ENCODE results near the gene BBIP1.
A peak's percentile ranks its signal among the peaks of the same experiment; 100 is the strongest.

The BBIP1 gene

DNA sequence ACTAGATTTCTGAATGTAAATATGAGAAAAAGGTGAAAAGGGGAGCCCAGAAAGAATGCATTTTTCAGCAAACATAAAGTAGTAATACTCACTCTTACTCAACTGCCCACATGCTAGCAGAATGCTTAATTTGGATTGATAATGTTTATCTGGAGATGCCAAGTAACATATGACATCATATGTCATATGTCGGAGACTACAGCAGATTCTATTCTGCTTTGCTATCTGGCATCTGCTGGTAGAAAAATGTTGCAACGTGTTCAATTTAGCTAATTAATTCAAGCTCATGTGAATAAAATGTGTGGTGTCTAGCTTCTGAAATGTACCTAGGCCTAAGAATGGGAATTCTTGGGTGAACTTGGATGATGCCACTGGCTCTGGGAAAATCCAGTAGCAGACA lies 4.5 kb downstream of the BBIP1 start:
- Mint-ChIP-seq H3K27me3 (no peaks in the 10 kb centered on the region), H3K27ac (no peak overlapping the region), H3K4me1 (ENCODE audit: low read depth) (peaks cover 15% of the 10 kb centered on the region), H3K4me3 (no peak overlapping the region), H3K36me3 (ENCODE audit: low read depth) (peaks cover 22% of the 10 kb centered on the region), H3K9me3 (no peaks in the 10 kb centered on the region)

- Mint-ChIP-seq H3K4me3 (no peak overlapping the region), H3K27me3 (no peaks in the 10 kb centered on the region), H3K36me3 (ENCODE audit: low read depth) (peaks cover 28% of the 10 kb centered on the region), H3K4me1 (ENCODE audit: low read depth) (peaks cover 14% of the 10 kb centered on the region), H3K27ac (no peak overlapping the region), H3K9me3 (no peaks in the 10 kb centered on the region)
Measured at GRCh38 chr10:110912374-110912773, 6.6 kb downstream of the BBIP1 start.

GRCh38 chr10:110910138-110910537 lies 8.8 kb downstream of the BBIP1 start:
- H3K27me3 Mint-ChIP-seq, result no peaks in the 10 kb centered on the region
- no peak overlapping the region for H3K27ac Mint-ChIP-seq
- no peaks in the 10 kb centered on the region for H3K9me3 Mint-ChIP-seq
- H3K36me3 Mint-ChIP-seq (ENCODE audit: low read depth), result peaks cover 16% of the 10 kb centered on the region
- no peak overlapping the region for H3K4me3 Mint-ChIP-seq
- H3K4me1 Mint-ChIP-seq (ENCODE audit: low read depth), result peaks cover 7% of the 10 kb centered on the region

DNA sequence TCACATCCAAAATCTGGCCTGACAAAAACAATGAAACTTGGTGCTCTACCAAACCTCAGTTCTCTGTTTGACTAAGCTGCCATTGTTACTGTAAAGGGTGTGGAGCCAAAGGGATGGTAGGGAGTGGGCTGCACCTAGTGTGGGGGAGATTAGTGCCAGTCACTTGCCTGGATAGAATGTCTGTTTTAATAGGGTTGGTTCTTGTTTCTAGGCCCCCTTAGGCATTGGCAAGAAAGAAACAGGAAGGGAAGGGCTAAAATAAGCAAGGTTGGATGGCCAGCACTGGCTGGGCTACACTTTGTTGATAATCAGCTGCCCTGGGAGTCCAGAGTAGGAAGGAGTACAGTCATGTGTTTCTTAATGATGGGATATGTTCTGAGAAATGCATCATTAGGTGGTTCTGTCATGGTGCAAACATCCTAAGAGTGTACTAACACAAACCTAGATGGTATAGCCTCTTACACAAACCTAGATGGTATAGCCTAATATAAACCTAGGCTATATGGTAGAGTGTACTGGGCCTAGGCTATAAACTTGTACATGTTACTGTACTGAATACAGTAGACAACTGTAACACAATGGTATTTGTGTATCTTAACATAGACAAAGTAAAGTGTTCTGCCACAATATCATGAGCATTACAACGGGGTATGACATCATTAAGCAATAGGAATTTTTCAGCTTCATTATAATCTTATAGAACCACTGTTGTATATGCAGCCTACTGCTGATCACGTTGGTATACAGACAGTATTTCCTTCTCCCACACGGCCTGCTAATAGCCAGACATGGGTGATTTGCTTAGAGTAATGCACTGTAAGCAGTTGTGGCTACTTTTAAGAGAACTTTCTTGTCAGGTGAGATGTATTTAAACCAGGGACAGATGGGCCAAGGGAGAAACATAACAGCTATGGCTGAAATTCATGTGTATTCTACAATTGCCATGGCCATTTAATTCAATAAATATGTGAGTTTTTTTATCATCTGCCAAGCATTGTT lies 15.4 kb downstream of the BBIP1 start:
- Mint-ChIP-seq H3K27me3 (no peaks in the 10 kb centered on the region), H3K4me3 (no peak overlapping the region), H3K4me1 (ENCODE audit: low read depth) (peaks cover 37% of the 10 kb centered on the region), H3K9me3 (no peaks in the 10 kb centered on the region), H3K36me3 (ENCODE audit: low read depth) (peaks cover 44% of the 10 kb centered on the region), H3K27ac (peak overlapping the region; percentile 88)

DNA sequence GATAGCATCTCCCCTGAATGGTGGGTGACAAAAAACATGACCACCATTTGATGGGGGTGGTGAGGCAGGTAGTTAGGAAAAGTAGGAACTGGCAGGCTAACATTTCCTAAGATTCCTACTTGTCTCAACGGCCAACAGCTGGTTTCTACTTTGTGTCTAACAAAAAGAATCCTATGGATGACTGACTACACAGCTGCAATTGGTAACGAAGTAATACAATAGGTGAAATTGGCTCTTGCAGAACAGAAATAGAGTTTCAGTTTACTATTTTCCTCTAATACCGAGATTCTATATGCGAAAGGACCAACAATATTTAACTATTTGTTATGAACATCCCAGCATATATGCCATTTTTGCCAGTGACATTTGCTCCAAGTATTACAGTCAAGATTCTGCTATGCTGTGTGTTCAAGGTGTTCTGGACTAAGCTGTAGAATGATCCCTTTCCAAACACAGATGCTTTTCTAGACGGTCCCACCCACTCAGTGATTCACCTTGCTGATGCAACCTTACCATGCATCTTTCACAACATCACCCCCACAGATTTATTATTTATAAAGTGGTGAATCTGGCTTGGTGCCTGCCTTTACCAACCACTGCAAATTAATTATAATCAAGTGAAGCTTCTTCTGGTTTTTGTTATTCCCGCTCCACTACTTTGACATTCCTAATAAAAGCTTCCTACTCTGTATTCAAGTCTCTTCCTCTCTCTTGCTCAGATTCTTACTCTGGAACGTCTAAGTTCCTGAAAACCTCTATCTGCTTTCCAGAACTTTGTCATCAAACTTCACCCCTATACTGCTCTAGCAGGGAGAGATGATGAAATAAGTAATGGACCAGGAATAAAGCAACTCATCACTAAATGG lies 16.8 kb downstream of the BBIP1 start:
- H3K27me3 Mint-ChIP-seq, result no peaks in the 10 kb centered on the region
- H3K36me3 Mint-ChIP-seq (ENCODE audit: low read depth), result peaks cover 40% of the 10 kb centered on the region
- H3K27ac Mint-ChIP-seq, result peak overlapping the region; percentile 88
- H3K4me1 Mint-ChIP-seq (ENCODE audit: low read depth), result peaks cover 43% of the 10 kb centered on the region
- H3K4me3 Mint-ChIP-seq, result peak overlapping the region; percentile 18
- no peaks in the 10 kb centered on the region for H3K9me3 Mint-ChIP-seq

- no peaks in the 10 kb centered on the region for H3K27me3 Mint-ChIP-seq
- H3K9me3 Mint-ChIP-seq, result no peaks in the 10 kb centered on the region
- peaks cover 52% of the 10 kb centered on the region for H3K4me1 Mint-ChIP-seq (ENCODE audit: low read depth)
- H3K36me3 Mint-ChIP-seq (ENCODE audit: low read depth), result peaks cover 46% of the 10 kb centered on the region
- H3K4me3 Mint-ChIP-seq, result no peak overlapping the region
- H3K27ac Mint-ChIP-seq, result peak overlapping the region; percentile 61
Measured at GRCh38 chr10:110900983-110901382, 18.0 kb downstream of the BBIP1 start.

- H3K36me3 Mint-ChIP-seq (ENCODE audit: low read depth), result peaks cover 45% of the 10 kb centered on the region
- peaks cover 53% of the 10 kb centered on the region for H3K4me1 Mint-ChIP-seq (ENCODE audit: low read depth)
- peak overlapping the region; percentile 14 for H3K27ac Mint-ChIP-seq
- H3K9me3 Mint-ChIP-seq, result no peaks in the 10 kb centered on the region
- no peak overlapping the region for H3K4me3 Mint-ChIP-seq
- no peaks in the 10 kb centered on the region for H3K27me3 Mint-ChIP-seq
Measured at GRCh38 chr10:110898391-110898790, 20.6 kb downstream of the BBIP1 start.

- Mint-ChIP-seq H3K36me3 (ENCODE audit: low read depth) (peaks cover 42% of the 10 kb centered on the region), H3K4me1 (ENCODE audit: low read depth) (peaks cover 44% of the 10 kb centered on the region), H3K27ac (peak overlapping the region; percentile 57), H3K4me3 (no peak overlapping the region), H3K9me3 (no peaks in the 10 kb centered on the region), H3K27me3 (no peaks in the 10 kb centered on the region)
Measured at GRCh38 chr10:110897184-110897583, 21.8 kb downstream of the BBIP1 start.

GRCh38 chr10:110893559-110894179 lies 25.3 kb downstream of the BBIP1 start:
- Mint-ChIP-seq H3K27ac (peak overlapping the region; percentile 29), H3K9me3 (no peaks in the 10 kb centered on the region), H3K27me3 (no peaks in the 10 kb centered on the region), H3K4me3 (no peak overlapping the region), H3K36me3 (ENCODE audit: low read depth) (peaks cover 35% of the 10 kb centered on the region), H3K4me1 (ENCODE audit: low read depth) (peaks cover 47% of the 10 kb centered on the region)

GRCh38 chr10:110892602-110893288 lies 26.2 kb downstream of the BBIP1 start:
- H3K36me3 Mint-ChIP-seq (ENCODE audit: low read depth), result peaks cover 38% of the 10 kb centered on the region
- H3K27me3 Mint-ChIP-seq, result no peaks in the 10 kb centered on the region
- peaks cover 43% of the 10 kb centered on the region for H3K4me1 Mint-ChIP-seq (ENCODE audit: low read depth)
- H3K9me3 Mint-ChIP-seq, result no peaks in the 10 kb centered on the region
- no peak overlapping the region for H3K4me3 Mint-ChIP-seq
- H3K27ac Mint-ChIP-seq, result no peak overlapping the region

- H3K9me3 Mint-ChIP-seq, result no peaks in the 10 kb centered on the region
- H3K4me3 Mint-ChIP-seq, result no peak overlapping the region
- H3K27ac Mint-ChIP-seq, result peak overlapping the region; percentile 79
- H3K36me3 Mint-ChIP-seq (ENCODE audit: low read depth), result peaks cover 54% of the 10 kb centered on the region
- H3K4me1 Mint-ChIP-seq (ENCODE audit: low read depth), result peaks cover 58% of the 10 kb centered on the region
- H3K27me3 Mint-ChIP-seq, result no peaks in the 10 kb centered on the region
Measured at GRCh38 chr10:110887560-110887959, 31.4 kb downstream of the BBIP1 start.

GRCh38 chr10:110885932-110886674 lies 32.9 kb downstream of the BBIP1 start:
- H3K36me3 Mint-ChIP-seq (ENCODE audit: low read depth), result peaks cover 65% of the 10 kb centered on the region
- H3K9me3 Mint-ChIP-seq, result no peaks in the 10 kb centered on the region
- H3K4me1 Mint-ChIP-seq (ENCODE audit: low read depth), result peaks cover 67% of the 10 kb centered on the region
- H3K27ac Mint-ChIP-seq, result peak overlapping the region; percentile 53
- H3K27me3 Mint-ChIP-seq, result no peaks in the 10 kb centered on the region
- peak overlapping the region; percentile 46 for H3K4me3 Mint-ChIP-seq

DNA sequence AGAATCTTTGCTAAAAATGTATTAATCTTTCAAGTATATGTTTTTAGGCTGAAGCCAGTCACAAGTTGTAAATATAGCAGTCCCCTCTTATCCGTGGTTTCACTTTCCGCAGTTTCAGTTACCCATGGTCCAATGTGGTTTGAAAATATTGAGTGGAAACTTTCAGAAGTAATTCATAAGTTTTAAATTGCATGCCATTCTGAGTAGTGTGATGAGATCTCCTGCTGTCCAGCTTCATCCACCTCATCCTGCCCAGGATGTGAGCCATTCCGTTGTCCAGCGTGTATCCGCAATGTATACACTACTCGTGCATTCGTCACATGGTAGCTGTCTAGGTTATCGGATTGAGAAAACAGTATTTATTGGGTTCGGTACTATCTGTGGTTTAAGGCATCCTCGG lies 35.1 kb downstream of the BBIP1 start:
- H3K27ac Mint-ChIP-seq, result peak overlapping the region; percentile 93
- no peaks in the 10 kb centered on the region for H3K9me3 Mint-ChIP-seq
- peak overlapping the region; percentile 77 for H3K4me3 Mint-ChIP-seq
- peaks cover 52% of the 10 kb centered on the region for H3K36me3 Mint-ChIP-seq (ENCODE audit: low read depth)
- H3K27me3 Mint-ChIP-seq, result no peaks in the 10 kb centered on the region
- H3K4me1 Mint-ChIP-seq (ENCODE audit: low read depth), result peaks cover 80% of the 10 kb centered on the region

- Mint-ChIP-seq H3K27ac (peak overlapping the region; percentile 32), H3K27me3 (no peaks in the 10 kb centered on the region), H3K4me1 (ENCODE audit: low read depth) (peaks cover 88% of the 10 kb centered on the region), H3K9me3 (no peaks in the 10 kb centered on the region), H3K4me3 (peak overlapping the region; percentile 27), H3K36me3 (ENCODE audit: low read depth) (peaks cover 53% of the 10 kb centered on the region)
Measured at GRCh38 chr10:110881905-110882304, 37.1 kb downstream of the BBIP1 start.
